ENCODE data around the gene SLC29A4. TPM values are rescaled to one million over a fixed set of nuclear protein-coding genes. Genes with fewer than 3 reads are reported as not detected.
"Not testable (repeated sequence)": the region's sequence is repeated elsewhere in the genome, so short reads cannot be mapped to it uniquely, and the experiment has no call there.

The SLC29A4 gene
- total RNA-seq, 2 experiments from 2014 or later = 1.6 to 3.1 TPM

DNA sequence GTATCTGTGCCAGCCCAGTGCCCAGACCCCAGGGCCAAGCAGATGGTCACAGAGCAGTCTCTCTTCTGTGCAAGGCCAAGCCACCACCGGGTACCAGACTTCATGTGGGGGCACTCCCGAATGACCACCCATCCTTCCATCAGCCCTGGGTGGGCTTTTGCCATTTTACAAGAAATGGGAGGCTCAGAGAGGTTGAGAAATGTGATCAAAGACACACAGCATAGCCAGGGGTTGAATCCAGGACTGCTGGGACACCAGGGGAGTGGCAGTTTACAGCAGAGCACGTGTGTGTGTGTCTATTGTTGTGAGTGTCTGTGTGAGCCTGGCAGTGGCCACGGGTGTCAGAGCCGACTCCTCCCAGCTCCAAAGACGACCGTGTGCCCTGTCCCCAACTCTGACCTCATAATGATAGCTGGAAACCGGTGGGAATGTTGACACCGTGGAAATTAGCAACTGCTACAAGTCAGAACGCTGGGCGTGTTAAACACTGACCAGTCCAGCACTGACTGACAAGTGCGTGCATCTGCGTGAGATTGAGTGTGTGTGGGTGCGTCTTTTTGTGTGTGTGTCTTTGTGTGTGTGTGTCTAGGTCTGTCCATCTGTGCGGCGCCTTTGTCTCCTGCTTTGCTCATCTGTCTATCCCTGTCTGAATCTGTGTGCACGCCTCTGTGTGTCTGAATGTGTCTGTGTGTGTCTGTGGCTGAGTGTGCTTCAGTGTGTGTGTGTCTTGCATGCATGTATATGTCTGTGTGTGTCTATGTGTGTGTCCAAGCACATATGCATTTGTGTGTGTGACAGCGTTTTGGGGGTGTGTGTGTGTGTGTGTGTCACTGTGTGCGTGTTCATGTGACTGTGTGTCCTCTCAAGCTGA, 17.2 kb upstream of the SLC29A4 start:
- H3K9me3 Mint-ChIP-seq = no peaks in the 10 kb centered on the region
- POLR2A ChIA-PET = no interaction called here
- no peak overlapping the region for H3K4me3 Mint-ChIP-seq
- H3K4me1 Mint-ChIP-seq = no peaks in the 10 kb centered on the region
- ATAC-seq (ENCODE audit: low read depth) (no peak), DNase-seq (no peak)
- no peak overlapping the region for H3K27ac Mint-ChIP-seq
- no peaks in the 10 kb centered on the region for H3K27me3 Mint-ChIP-seq
- H3K36me3 Mint-ChIP-seq = no peaks in the 10 kb centered on the region

DNA sequence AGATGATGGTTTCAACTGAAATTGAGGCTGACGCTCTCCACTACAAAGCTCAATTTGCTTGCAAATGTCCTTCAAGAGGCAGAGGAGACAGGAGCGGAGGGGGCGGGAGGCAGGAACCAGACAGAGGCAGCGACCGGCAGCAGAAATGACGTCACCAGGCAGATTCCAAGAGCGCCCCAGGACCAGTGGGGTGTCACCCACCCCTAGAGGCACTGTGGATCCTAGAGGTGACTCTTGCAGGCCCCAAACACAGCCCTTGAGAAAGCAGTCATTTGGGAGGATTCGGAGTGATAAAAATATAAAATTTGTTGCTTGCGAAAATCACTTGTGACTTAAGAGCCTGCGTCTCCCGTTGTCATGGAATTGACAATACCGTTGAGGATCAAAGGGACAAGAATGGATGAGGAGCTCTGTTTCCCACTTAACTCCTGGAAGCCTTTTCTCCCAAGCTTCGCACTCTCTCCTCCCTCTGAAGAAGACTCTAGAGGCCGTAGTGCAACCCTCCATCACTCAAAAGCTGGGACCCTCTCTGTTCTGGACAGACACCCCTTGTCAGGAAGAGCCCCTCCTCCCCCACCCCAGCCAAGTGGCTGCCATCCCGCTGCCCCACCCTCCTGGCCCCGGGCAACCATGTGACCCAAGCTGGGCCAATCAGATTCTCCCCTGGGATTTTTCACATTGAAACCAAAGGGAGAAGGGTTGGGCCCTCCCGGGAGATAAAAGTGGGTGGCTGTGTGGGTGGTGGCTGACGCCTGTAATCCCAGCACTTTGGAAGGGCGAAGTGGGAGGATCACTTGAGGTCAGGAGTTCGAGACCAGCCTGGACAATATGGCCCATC, 16.3 kb upstream of the SLC29A4 start:
- Mint-ChIP-seq H3K36me3 (no peaks in the 10 kb centered on the region), H3K9me3 (no peaks in the 10 kb centered on the region), H3K27ac (no peak overlapping the region), H3K27me3 (no peaks in the 10 kb centered on the region), H3K4me1 (no peaks in the 10 kb centered on the region), H3K4me3 (no peak overlapping the region)
- ATAC-seq (ENCODE audit: low read depth) (no peak), DNase-seq (no peak)
- POLR2A ChIA-PET = no interaction called here

DNA sequence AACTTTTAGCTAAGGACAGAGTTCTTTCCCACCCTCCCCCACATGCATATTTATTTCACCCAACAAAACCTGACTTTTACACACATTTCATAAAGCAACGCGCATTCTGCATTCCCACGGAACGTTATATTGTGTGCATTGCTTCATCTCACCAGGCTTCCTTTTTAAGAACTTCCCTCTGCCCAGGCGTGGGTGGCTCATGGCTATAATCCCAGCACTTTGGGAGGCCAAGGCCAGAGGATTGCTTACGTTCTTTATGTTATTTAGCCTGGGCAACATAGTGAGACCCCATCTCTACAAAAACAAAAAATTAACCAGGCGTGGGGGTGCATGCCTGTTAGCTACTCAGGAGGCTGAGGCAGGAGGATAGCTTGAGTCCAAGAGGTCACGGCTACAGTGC, 14.9 kb upstream of the SLC29A4 start:
- POLR2A ChIA-PET, H3K36me3 Mint-ChIP-seq, H3K27ac Mint-ChIP-seq: not testable (repeated sequence)

DNA sequence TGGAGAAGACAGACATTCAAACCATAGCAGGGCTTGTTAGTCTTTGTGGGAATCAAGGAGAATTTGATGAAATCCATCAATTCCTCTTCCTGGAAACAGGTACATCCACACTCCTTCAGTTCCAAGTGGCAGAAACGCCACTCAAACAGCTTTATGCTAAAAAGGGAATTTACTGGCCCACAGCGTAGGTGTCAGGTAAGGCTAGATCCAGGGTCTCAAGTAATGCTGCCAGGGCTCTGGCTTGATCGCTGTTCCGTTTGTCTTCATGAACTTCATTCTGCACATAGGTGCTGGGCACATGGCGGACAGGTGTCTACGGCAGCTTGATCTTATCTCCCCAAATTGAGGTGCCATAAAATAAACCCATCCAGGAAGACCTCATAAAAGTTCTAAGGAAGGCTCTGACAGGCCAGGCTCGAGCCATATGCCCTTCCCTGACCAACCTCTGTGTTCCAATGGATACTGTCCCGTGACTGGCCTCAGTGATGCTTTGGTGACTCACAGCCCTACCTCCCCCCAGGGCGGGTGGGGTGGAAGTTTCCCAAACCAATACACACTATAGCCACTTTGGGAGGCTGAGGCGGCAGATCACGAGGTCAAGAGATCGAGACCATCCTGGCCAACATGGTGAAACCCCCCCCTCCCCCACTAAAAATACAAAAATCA, 12.6 kb upstream of the SLC29A4 start:
- H3K9me3 Mint-ChIP-seq; POLR2A ChIA-PET; H3K27me3 Mint-ChIP-seq; ATAC-seq (ENCODE audit: low read depth); H3K27ac Mint-ChIP-seq; H3K36me3 Mint-ChIP-seq; H3K4me3 Mint-ChIP-seq; H3K4me1 Mint-ChIP-seq; DNase-seq: not testable (repeated sequence)

More for the DNA sequence above, 14.9 kb upstream of the SLC29A4 start:
- not testable (repeated sequence) for ATAC-seq (ENCODE audit: low read depth); DNase-seq; H3K9me3 Mint-ChIP-seq; H3K4me3 Mint-ChIP-seq; H3K4me1 Mint-ChIP-seq; H3K27me3 Mint-ChIP-seq

DNA sequence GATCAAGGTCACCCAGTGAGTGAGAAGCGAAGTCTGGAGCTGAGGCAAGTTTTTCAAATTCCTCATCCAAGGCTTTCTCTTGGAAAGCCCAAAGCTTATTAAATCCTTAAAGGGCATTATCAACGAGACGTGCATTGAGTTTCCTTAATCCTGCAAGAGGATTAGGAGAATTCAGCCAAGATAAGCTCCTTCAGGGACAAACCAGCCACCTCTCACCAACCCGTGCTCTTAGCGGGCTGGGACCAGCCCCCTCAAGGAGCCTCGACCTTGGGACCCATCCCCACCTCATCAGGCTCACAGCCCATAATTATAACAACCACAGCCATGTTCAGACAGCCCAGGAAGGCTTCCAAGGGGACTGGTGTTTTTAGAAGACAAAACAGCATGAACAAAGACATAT, 12.0 kb upstream of the SLC29A4 start:
- Mint-ChIP-seq H3K27me3 (peaks cover 2% of the 10 kb centered on the region), H3K36me3 (no peaks in the 10 kb centered on the region), H3K4me3 (no peak overlapping the region), H3K27ac (no peak overlapping the region), H3K4me1 (peaks cover 1% of the 10 kb centered on the region), H3K9me3 (peaks cover 2% of the 10 kb centered on the region)
- DNase-seq (no peak), ATAC-seq (ENCODE audit: low read depth) (no peak)
- POLR2A ChIA-PET = no interaction called here

DNA sequence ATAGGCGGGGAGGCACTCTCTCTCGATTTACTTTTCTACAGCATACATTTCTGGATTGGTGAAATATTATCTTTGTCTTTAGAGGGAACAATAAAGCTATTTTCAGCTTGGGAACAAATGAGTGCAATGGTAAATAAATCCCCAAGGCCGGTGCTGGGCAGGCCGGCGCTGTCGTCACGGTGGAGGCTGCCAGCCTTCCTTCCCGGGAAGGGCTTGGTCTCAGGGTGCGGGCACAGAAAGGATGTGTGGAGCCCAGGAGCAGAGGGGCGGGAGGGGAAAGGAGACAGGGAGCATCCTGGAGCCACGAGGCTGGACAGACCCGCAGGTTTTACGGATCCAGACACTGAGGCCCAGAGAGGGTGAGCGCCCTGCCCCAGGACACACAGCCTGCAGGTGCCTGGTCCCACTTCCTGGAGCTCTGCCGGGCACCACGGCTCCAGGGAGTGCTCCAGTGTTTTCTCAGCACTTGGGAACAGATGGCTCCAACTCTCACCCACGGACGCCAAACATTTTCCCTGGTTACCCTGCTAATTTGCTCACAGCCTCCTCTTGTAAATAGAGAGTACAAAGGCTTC, 8.8 kb upstream of the SLC29A4 start:
- H3K4me3 Mint-ChIP-seq; ATAC-seq (ENCODE audit: low read depth); POLR2A ChIA-PET; H3K9me3 Mint-ChIP-seq; H3K27ac Mint-ChIP-seq; H3K4me1 Mint-ChIP-seq; DNase-seq; H3K36me3 Mint-ChIP-seq: not testable (repeated sequence)
- peaks cover 12% of the 10 kb centered on the region for H3K27me3 Mint-ChIP-seq

DNA sequence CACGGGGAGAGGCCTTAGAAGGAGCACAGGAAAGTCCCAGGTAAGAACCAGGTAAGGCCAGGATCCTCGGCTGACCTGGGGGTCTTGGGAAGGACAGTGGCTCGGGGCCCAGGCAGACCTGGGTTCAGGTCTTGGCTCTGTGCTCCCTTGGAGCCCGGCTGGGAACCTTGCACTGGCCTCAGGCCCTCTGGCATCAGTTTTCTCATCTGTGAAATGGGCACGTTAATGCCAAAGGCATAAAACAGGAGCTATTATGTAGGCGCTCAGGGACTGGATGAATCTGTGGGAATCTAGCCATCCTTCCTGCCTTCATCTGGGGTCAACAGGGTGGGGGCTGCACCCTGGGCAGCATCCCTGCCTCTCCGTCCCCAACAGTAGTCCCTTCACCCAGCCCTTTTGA, 8.3 kb upstream of the SLC29A4 start:
- POLR2A ChIA-PET = no interaction called here
- ATAC-seq (ENCODE audit: low read depth) (no peak), DNase-seq (no peak)
- no peak overlapping the region for H3K4me3 Mint-ChIP-seq
- no peaks in the 10 kb centered on the region for H3K36me3 Mint-ChIP-seq
- peaks cover 1% of the 10 kb centered on the region for H3K4me1 Mint-ChIP-seq
- H3K27me3 Mint-ChIP-seq = peaks cover 13% of the 10 kb centered on the region
- no peak overlapping the region for H3K27ac Mint-ChIP-seq
- H3K9me3 Mint-ChIP-seq = peaks cover 2% of the 10 kb centered on the region

DNA sequence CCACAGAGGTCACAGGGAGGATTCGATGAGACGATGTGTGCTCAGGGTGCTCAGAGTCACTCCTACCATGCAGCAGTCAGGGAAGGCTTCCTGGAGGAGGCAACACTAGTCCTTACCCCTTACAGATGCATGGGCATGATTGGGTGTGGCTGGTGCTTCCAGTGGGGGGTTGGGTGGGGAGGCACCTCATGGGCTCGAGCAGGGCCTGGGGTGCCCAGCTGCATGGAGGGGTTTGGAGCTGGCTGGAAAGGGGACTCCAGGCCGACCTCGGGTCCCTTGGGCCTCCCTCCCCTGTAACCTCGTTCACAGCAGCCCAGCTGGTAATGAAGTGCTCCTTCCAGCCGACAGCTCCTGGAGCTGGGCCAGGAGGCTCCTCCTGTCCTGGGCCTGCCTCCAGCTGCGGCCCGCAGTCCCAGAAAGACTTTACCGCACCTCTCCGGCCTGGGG, 7.7 kb upstream of the SLC29A4 start:
- H3K27ac Mint-ChIP-seq = not testable (repeated sequence)

DNA sequence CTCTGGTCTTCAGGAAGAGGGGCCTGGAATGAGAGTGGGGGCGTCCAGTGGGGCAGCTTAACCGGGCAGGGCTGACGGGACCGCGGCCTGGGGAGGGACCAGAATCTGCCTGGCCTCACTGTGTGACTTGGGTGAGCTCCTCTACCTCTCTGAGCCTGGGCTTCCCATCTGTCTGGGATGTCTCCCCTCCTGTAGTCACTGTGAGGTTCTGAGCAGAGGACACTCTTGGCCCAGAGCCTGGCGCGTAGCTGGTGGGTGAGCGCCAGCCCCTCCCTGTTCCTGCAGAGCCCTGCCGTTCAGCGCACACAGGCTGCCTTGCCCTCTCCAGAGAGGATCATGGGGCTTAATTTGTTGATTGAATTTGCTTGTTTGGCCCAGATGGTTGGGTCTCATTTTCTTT, 7.2 kb upstream of the SLC29A4 start:
- H3K27ac Mint-ChIP-seq; H3K9me3 Mint-ChIP-seq; POLR2A ChIA-PET; H3K4me1 Mint-ChIP-seq; H3K36me3 Mint-ChIP-seq; H3K4me3 Mint-ChIP-seq; ATAC-seq (ENCODE audit: low read depth); DNase-seq: not testable (repeated sequence)
- peaks cover 13% of the 10 kb centered on the region for H3K27me3 Mint-ChIP-seq

More for the DNA sequence above, 7.7 kb upstream of the SLC29A4 start:
- H3K36me3 Mint-ChIP-seq; H3K4me1 Mint-ChIP-seq; POLR2A ChIA-PET; H3K9me3 Mint-ChIP-seq; DNase-seq; H3K4me3 Mint-ChIP-seq; ATAC-seq (ENCODE audit: low read depth): not testable (repeated sequence)
- peaks cover 13% of the 10 kb centered on the region for H3K27me3 Mint-ChIP-seq

DNA sequence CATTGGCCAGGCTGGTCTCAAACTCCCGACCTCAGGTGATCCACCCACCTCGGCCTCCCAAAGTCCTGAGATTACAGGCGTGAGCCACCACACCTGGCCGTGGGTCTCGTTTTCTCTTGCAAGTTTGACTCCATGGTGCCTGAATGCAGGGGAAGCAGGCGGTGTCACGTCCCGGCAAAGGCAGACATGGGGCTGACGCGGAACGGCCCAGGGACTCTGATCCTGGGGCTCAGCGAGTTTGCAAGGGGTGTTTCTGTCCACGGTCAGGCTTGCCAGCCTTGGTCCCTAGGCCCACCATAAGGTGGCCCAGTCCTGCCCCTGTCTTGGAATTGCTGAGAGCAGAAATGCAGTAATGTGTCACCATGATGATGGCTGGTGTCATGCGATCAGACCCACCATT, 6.6 kb upstream of the SLC29A4 start:
- H3K36me3 Mint-ChIP-seq; POLR2A ChIA-PET; H3K4me3 Mint-ChIP-seq; DNase-seq; ATAC-seq (ENCODE audit: low read depth); H3K9me3 Mint-ChIP-seq; H3K4me1 Mint-ChIP-seq; H3K27ac Mint-ChIP-seq: not testable (repeated sequence)
- H3K27me3 Mint-ChIP-seq = peaks cover 13% of the 10 kb centered on the region

DNA sequence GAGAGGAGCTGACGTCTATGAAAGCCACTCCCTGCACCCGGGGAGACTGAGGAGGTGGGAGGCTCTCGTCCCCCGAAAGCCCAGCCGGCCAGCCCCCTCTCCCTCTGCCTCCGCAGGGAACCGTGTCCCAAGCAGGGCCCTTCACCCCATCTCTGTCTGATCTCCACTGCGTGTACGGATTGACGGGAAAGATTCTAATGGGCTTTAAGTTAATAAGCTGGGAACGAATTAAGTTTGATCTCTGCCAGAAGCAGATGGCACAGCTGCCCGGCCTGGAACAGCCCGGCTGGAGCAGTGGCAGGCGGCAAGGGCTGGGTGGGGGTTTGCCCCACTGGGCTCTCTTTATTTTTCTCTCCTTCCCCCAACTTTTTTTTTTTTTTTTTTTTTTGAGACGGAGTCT, 6.1 kb upstream of the SLC29A4 start:
- Mint-ChIP-seq H3K27ac (no peak overlapping the region), H3K9me3 (peaks cover 2% of the 10 kb centered on the region), H3K4me1 (peaks cover 1% of the 10 kb centered on the region), H3K27me3 (peaks cover 15% of the 10 kb centered on the region), H3K4me3 (no peak overlapping the region), H3K36me3 (no peaks in the 10 kb centered on the region)
- ATAC-seq (ENCODE audit: low read depth) (no peak), DNase-seq (no peak)
- POLR2A ChIA-PET = no interaction called here

DNA sequence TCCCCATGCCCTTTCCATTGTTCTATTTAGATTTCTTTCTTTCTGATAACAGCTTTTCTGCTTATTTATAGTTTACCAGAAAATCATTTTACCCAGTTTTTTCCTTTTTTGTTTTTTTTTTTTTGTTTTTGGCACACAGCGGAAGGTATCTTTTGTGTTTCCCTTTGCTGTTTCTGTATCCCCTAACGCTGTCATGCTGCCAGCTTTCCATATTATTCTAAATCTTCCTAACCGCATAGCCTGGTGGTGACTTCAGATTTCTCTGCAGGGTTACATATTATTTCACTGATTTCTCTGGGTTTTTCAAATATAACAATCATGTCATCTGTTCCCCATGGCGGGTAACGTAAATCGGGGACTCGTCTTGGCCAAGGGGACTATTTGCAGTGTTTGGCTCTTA, 4.0 kb upstream of the SLC29A4 start:
- POLR2A ChIA-PET = no interaction called here
- ATAC-seq (ENCODE audit: low read depth) = no peak
- H3K9me3 Mint-ChIP-seq = no peaks in the 10 kb centered on the region
- no peak overlapping the region for H3K27ac Mint-ChIP-seq
- peaks cover 15% of the 10 kb centered on the region for H3K27me3 Mint-ChIP-seq
- H3K4me1 Mint-ChIP-seq = no peaks in the 10 kb centered on the region
- H3K36me3 Mint-ChIP-seq = no peaks in the 10 kb centered on the region
- no peak for DNase-seq
- no peak overlapping the region for H3K4me3 Mint-ChIP-seq

DNA sequence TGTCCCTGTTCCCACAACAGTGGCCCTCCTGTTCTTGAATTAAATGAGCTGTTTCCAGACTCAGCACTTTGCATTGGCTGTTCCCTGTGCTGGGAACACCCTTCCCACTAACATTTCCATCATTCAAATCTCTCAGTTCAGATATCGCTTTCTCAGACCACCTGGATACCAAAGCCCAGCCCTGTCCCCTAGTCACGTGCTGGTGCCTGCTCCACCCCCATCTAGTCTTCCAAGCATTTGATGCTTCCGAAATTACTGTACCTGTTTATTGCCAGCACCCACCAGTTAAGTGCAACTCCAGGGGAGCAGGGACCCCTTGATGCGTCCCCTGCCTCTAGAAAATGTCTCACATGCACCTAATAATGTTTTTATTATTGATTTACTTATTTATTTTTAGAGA, 3.0 kb upstream of the SLC29A4 start:
- Mint-ChIP-seq H3K4me1 (no peaks in the 10 kb centered on the region), H3K9me3 (no peaks in the 10 kb centered on the region), H3K27me3 (peaks cover 17% of the 10 kb centered on the region), H3K27ac (no peak overlapping the region), H3K4me3 (no peak overlapping the region), H3K36me3 (no peaks in the 10 kb centered on the region)
- no peak for ATAC-seq (ENCODE audit: low read depth)
- POLR2A ChIA-PET = no interaction called here
- DNase-seq = no peak
